SK-N-SH (cell line): ENCODE results near the gene SLC47A1.

Source experiments
- CTCF ChIP-seq: fragments of 200-600 bp; sonication (generic); IDR thresholded peaks from 2 replicates; pipeline ENCODE4 v1.6.1; 2017; ENCODE audit warnings: antibody characterized with exemption, mild to moderate bottlenecking, moderate library complexity
- EP300 ChIP-seq, 2 experiments: IDR thresholded peaks; 2 replicates each; pipeline versions ENCODE4 v1.4.0 to v1.6.1; 2012; ENCODE audit warnings: borderline replicate concordance in 1 of 2, low read depth in 1 of 2, low read length in 1 of 2
- FOXJ3 ChIP-seq: sonication (generic); formaldehyde crosslinking; IDR thresholded peaks from 2 replicates; pipeline ENCODE4 v1.5.1; 2020; ENCODE audit warnings: mild to moderate bottlenecking, missing genetic modification reagents
- FOXM1 ChIP-seq: IDR thresholded peaks from 2 replicates; pipeline ENCODE4 v1.4.0; 2012; ENCODE audit warnings: low read depth, mild to moderate bottlenecking
- GABPA ChIP-seq: IDR thresholded peaks from 2 replicates; pipeline ENCODE4 v1.4.0; 2012; ENCODE audit warnings: low read depth, mild to moderate bottlenecking
- IRF3 ChIP-seq: fragments of 150-350 bp; IDR thresholded peaks from 2 replicates; pipeline ENCODE4 v1.6.1; 2016; ENCODE audit warnings: mild to moderate bottlenecking, low read depth, low read length
- MXI1 ChIP-seq: IDR thresholded peaks from 2 replicates; pipeline ENCODE4 v1.6.1; 2012; ENCODE audit warnings: mild to moderate bottlenecking, low read depth, low read length, improper control_type of control experiment
- RAD21 ChIP-seq: IDR thresholded peaks from 2 replicates; pipeline ENCODE4 v1.6.1; 2012; ENCODE audit warnings: mild to moderate bottlenecking, low read length
- RCOR1 ChIP-seq: fragments of 150-350 bp; IDR thresholded peaks from 2 replicates; pipeline ENCODE4 v1.6.1; 2017; ENCODE audit warnings: antibody characterized with exemption, low read length
- RFX5 ChIP-seq: IDR thresholded peaks from 2 replicates; pipeline ENCODE4 v1.6.1; 2012; ENCODE audit warnings: mild to moderate bottlenecking, improper control_type of control experiment, low read length
- TEAD4 ChIP-seq: IDR thresholded peaks from 2 replicates; pipeline ENCODE4 v1.4.0; 2012; ENCODE audit warnings: mild to moderate bottlenecking, borderline replicate concordance; ENCODE audit not compliant: insufficient read depth
- YY1 ChIP-seq: IDR thresholded peaks from 2 replicates; pipeline ENCODE4 v1.4.0; 2012; ENCODE audit warnings: low read depth, mild to moderate bottlenecking
- TF ChIP-seq, protein P1 (sequence below): IDR thresholded peaks from 2 replicates; pipeline ENCODE4 v1.4.0; 2012; ENCODE audit warnings: low read depth
- TF ChIP-seq, protein P2 (sequence below): IDR thresholded peaks from 2 replicates; pipeline ENCODE4 v1.6.1; 2012; ENCODE audit warnings: mild to moderate bottlenecking, low read depth, low read length, moderate library complexity

DNA sequence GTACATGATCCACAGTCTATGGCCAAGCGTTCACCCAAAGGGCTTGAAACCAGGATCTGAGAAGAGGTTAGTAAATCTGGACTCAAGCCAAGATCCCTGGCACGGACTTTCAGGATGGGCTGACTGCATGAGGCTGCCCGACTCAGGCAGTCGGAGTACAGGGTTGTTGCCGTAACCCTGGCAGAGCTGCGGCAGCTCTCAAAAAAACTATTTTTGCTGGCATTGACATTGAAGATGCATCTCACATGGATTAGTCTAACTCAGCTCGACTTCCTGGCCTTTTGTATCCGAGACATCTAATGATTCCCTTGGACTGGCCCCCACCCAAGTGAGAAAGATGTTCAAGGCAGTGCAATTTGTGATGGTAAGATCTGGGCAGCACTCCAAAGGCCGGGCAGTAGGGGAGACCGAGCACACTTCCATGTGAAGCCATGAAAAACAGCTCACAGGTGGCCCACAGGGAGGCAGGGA lies 6.2 kb downstream of the SLC47A1 start:
- no peak for TF ChIP-seq RAD21
- TF ChIP-seq FOXM1: no peak
- no peak for TF ChIP-seq CTCF
- no peak for TF ChIP-seq RFX5
- TF ChIP-seq EP300 (IDR thresholded peaks at IDR 0.05; ENCODE audit: borderline replicate concordance in 1 of 2, low read depth in 1 of 2, low read length in 1 of 2): no peak
- TF ChIP-seq FOXJ3 (CRISPR knock-in tag): no peak
- no peak for TF ChIP-seq YY1
- TF ChIP-seq MXI1: no peak
- TF ChIP-seq GABPA: no peak
- no peak for TF ChIP-seq RCOR1
- TF ChIP-seq TEAD4: no peak
- TF ChIP-seq, protein P1, sequence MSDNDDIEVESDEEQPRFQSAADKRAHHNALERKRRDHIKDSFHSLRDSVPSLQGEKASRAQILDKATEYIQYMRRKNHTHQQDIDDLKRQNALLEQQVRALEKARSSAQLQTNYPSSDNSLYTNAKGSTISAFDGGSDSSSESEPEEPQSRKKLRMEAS: no peak
- TF ChIP-seq IRF3: no peak
- TF ChIP-seq, protein P2, sequence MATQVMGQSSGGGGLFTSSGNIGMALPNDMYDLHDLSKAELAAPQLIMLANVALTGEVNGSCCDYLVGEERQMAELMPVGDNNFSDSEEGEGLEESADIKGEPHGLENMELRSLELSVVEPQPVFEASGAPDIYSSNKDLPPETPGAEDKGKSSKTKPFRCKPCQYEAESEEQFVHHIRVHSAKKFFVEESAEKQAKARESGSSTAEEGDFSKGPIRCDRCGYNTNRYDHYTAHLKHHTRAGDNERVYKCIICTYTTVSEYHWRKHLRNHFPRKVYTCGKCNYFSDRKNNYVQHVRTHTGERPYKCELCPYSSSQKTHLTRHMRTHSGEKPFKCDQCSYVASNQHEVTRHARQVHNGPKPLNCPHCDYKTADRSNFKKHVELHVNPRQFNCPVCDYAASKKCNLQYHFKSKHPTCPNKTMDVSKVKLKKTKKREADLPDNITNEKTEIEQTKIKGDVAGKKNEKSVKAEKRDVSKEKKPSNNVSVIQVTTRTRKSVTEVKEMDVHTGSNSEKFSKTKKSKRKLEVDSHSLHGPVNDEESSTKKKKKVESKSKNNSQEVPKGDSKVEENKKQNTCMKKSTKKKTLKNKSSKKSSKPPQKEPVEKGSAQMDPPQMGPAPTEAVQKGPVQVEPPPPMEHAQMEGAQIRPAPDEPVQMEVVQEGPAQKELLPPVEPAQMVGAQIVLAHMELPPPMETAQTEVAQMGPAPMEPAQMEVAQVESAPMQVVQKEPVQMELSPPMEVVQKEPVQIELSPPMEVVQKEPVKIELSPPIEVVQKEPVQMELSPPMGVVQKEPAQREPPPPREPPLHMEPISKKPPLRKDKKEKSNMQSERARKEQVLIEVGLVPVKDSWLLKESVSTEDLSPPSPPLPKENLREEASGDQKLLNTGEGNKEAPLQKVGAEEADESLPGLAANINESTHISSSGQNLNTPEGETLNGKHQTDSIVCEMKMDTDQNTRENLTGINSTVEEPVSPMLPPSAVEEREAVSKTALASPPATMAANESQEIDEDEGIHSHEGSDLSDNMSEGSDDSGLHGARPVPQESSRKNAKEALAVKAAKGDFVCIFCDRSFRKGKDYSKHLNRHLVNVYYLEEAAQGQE: no peak
